ENCODE measurements around the gene GPR39. TPM values are rescaled to one million over a fixed set of nuclear protein-coding genes. Genes with fewer than 3 reads are reported as not detected.

Gene GPR39
- total RNA-seq, 2 donors from 2014 or later: 7.3 to 9.6 TPM

GRCh38 chr2:132607426-132608090, 191.0 kb downstream of the GPR39 start:
- DNase-seq (no peak), ATAC-seq (no peak)
- Histone ChIP-seq H3K27ac (no peak overlapping the region), H3K9me3 (no peaks in the 10 kb centered on the region), H3K27me3 (no peaks in the 10 kb centered on the region), H3K4me3 (no peak overlapping the region), H3K4me1 (peaks cover 20% of the 10 kb centered on the region), H3K36me3 (replicated peaks in 1 of 2; ENCODE audit: insufficient read depth in 1 of 2, low read depth in 2 of 2) (no peaks in the 10 kb centered on the region)
- intact Hi-C loops (cut with DNase I): no loop called here
- TF ChIP-seq CTCF (IDR thresholded peaks at IDR 0.05): no peak
- no peak for TF ChIP-seq POLR2A (IDR thresholded peaks at IDR 0.05)
- 83 to 86% methylated on average over 4 of the region's 4 CpGs for WGBS, 2 donors

DNA sequence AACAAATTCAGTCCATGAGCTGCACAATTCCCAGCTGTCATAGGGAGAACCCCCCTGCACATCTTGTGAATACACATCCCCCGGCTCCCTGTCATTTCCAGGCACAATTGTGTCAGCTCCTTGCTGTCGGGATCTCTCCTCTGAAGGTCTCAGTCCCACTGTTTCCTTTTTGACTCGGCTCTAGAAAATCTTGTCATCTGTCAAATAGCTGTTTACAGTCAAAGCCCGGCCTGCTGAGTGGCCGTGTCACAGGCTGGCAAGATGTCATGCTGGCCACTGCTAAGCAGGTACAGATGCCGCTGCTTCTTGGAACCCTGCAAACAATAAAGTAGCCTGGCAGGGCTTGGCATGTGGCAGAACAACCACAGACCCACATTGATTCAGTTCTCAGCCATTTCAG, 191.7 kb downstream of the GPR39 start:
- H3K9me3 ChIP-seq: no peaks in the 10 kb centered on the region
- 21 to 24% methylated on average over 6 of the region's 6 CpGs for WGBS, 2 donors
- H3K27me3 ChIP-seq: no peaks in the 10 kb centered on the region
- intact Hi-C loops (cut with DNase I): no loop called here
- H3K36me3 ChIP-seq (replicated peaks in 1 of 2; ENCODE audit: insufficient read depth in 1 of 2, low read depth in 2 of 2): no peaks in the 10 kb centered on the region
- no peak overlapping the region for H3K4me3 ChIP-seq
- peak overlapping the region in 1 of 4 donors; percentile 15 for H3K27ac ChIP-seq
- TF ChIP-seq CTCF (IDR thresholded peaks at IDR 0.05): no peak
- no peak for TF ChIP-seq POLR2A (IDR thresholded peaks at IDR 0.05)
- ATAC-seq (peak; percentile 54), DNase-seq (peak in 3 of 4 donors; percentile 21 to 34 (median 26))
- H3K4me1 ChIP-seq: peaks cover 20% of the 10 kb centered on the region

GRCh38 chr2:132609101-132609890, 192.7 kb downstream of the GPR39 start:
- H3K4me1 ChIP-seq: peaks cover 20% of the 10 kb centered on the region
- no peaks in the 10 kb centered on the region for H3K9me3 ChIP-seq
- H3K4me3 ChIP-seq: no peak overlapping the region
- ATAC-seq: peak; percentile 74
- TF ChIP-seq POLR2A (IDR thresholded peaks at IDR 0.05) (no peak), CTCF (IDR thresholded peaks at IDR 0.05) (no peak)
- H3K27ac ChIP-seq: peak overlapping the region in 1 of 4 donors; percentile 15
- H3K27me3 ChIP-seq: no peaks in the 10 kb centered on the region
- no peaks in the 10 kb centered on the region for H3K36me3 ChIP-seq (replicated peaks in 1 of 2; ENCODE audit: insufficient read depth in 1 of 2, low read depth in 2 of 2)
- peak in 3 of 4 donors; percentile 52 to 62 (median 53) for DNase-seq
- WGBS, 2 donors: 41 to 43% methylated on average over 8 of the region's 8 CpGs
- intact Hi-C loops (cut with DNase I): no loop called here

DNA sequence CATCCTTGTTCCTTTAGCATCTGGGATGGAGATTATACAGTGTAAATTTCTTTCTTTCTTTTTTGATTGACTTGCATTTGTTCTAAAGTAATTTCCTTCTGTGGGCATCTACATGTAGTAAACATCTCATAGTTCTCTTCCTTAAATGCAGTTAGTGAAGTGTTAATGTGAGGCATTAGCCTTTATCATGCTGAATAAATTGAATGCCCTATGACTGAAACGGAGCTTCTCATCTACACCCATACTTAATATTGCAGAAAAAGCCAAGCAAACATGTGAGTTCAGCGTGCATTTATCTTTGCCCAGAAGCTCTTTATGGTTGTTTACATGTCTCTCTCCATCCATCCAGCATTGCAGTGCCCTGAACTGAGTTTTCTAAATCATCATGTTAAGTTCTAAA, 195.1 kb downstream of the GPR39 start:
- no peaks in the 10 kb centered on the region for H3K27me3 ChIP-seq
- DNase-seq (no peak), ATAC-seq (no peak)
- peaks cover 34% of the 10 kb centered on the region for H3K4me1 ChIP-seq
- H3K27ac ChIP-seq: peak overlapping the region in 1 of 4 donors; percentile 24
- no peaks in the 10 kb centered on the region for H3K36me3 ChIP-seq (replicated peaks in 1 of 2; ENCODE audit: insufficient read depth in 1 of 2, low read depth in 2 of 2)
- 66 to 69% methylated on average over 2 of the region's 2 CpGs for WGBS, 2 donors
- H3K4me3 ChIP-seq: no peak overlapping the region
- TF ChIP-seq CTCF (IDR thresholded peaks at IDR 0.05) (no peak), POLR2A (IDR thresholded peaks at IDR 0.05) (no peak)
- intact Hi-C loops (cut with DNase I): no loop called here
- no peaks in the 10 kb centered on the region for H3K9me3 ChIP-seq

All from body of pancreas (tissue), 4 donors.